ENCODE measurements around the gene SLC2A13.
A peak's percentile ranks its signal among the peaks of the same experiment; 100 is the strongest.
"Not testable (repeated sequence)": the region's sequence is repeated elsewhere in the genome, so short reads cannot be mapped to it uniquely, and the experiment has no call there.

SLC2A13 gene

DNA sequence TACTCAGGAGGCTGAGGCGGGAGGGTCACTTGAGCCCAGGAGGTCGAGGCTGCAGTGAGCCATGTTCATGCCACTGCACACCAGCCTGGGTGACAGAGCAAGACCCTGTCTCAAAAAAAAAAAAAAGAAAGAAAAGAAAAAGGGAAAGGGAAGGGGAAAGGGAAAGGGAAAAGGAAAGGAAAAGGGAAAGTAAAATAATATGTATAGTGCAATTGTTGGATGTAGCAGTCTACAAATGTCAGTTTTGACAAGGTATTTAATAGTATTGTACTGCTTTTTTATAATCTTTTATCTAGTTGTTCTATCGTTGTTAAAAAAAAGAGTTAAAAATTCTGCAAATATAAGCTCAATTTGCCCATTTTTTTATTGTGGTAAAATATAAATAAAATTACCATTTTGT lies 67.3 kb downstream of the SLC2A13 start:
- DNase-seq (ENCODE audit: low read depth), result no peak

GRCh38 chr12:40034712-40035111 lies 71.2 kb downstream of the SLC2A13 start:
- DNase-seq (ENCODE audit: low read depth), result no peak

GRCh38 chr12:40034156-40034555 lies 71.7 kb downstream of the SLC2A13 start:
- DNase-seq (ENCODE audit: low read depth), result peak; percentile 11

DNA sequence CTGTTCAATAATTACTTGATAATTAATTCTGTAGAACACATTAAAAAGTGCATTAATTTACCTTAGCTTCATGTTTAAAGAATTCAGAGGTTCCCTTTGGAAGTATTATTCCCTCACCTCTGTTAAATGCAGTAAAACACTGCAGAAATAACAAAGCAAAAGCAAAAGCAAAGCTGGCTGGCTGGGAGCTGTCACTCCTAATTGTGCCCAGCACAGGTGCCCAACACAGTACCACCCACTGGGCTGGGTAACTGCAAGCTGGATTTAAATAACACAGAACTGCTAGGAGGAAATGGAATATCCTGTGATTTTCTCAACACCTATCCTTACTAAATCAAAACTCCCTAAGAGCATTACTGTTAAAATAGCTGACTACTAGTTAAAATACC lies 72.6 kb downstream of the SLC2A13 start:
- DNase-seq (ENCODE audit: low read depth), result no peak

DNA sequence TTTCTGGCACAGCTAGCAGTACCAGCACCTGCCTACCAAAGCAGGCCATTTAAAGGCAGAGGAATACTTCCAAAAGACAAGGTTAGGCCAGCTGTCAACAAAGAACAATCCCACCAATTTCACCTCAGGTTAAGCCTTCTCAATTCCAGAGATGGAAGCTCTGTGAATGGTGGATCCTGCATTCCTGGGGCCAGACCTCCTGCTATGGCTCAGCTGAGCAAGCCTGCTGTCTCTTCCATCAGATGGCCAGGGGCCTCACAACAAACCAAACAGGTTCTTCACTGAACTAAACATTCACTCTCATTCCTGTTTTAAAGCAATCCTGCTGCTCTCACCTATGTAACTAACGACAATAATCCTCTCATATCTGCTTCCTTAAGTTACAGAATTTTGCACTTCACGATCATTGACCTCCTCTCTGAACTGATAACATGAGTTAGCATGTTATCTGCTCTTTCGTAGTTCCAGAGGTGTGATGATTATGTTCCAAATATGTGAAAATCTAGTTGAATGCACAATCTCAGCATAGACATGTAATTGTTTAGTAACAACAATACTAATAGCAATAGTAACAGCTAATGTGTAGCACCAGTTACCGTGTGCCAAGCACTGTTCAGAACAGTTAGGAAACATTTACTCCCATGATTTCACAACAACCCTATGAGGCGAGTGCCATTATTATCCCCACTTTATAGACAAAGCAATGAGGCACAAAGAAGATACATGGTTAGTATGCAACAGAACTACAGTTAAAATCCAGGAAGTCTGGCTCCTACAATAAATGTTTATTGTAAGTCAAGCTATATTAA lies 73.2 kb downstream of the SLC2A13 start:
- DNase-seq (ENCODE audit: low read depth), result peak; percentile 5

DNA sequence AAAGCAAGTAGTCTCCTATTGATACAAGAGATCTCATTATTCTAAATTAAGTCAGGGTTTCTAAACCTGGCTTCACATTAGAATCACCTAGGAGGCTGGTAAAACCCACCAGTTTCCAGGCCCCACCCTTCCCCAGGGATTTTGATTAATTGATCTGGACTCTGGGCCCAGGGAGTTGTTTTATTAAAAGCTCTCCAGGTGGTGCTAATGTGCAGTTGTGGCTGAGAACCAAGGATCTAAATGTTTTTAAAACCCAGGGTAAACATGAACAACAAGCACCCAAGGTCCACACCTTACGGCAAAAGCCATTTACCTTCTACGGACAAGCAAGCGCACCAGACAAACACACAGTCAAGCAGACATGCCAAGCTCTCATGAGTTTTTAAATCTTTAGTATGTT lies 73.9 kb downstream of the SLC2A13 start:
- no peak for DNase-seq (ENCODE audit: low read depth)

GRCh38 chr12:40030970-40031369 lies 74.9 kb downstream of the SLC2A13 start:
- DNase-seq (ENCODE audit: low read depth), result not testable (repeated sequence)

- no peak for DNase-seq (ENCODE audit: low read depth)
Measured at GRCh38 chr12:40028296-40028695, 77.6 kb downstream of the SLC2A13 start.

DNA sequence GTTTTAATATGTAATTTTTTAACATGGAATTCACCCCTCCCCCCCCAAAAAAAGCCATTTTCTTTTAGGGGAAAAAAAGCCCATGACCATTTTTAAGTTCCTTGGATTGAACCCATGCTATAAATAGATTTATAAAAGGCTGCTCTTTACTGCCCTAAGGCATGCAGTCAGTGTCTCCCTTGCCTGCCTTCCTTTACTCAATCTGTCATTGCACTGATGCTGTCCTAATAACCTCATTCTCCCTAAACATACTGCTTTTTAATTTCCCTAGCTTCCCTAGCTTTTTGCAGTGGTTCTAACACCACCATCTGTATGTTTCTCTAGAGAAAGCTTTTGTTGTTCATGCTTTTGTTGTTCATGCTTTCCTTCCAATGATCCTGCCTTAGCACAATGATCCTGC lies 83.0 kb downstream of the SLC2A13 start:
- DNase-seq (ENCODE audit: low read depth), result no peak

- no peak for DNase-seq (ENCODE audit: low read depth)
Measured at GRCh38 chr12:40020261-40020691, 85.6 kb downstream of the SLC2A13 start.

- no peak for DNase-seq (ENCODE audit: low read depth)
Measured at GRCh38 chr12:40017488-40017887, 88.4 kb downstream of the SLC2A13 start.

- DNase-seq (ENCODE audit: low read depth), result peak; percentile 78
Measured at GRCh38 chr12:40016980-40017379, 88.9 kb downstream of the SLC2A13 start.

DNA sequence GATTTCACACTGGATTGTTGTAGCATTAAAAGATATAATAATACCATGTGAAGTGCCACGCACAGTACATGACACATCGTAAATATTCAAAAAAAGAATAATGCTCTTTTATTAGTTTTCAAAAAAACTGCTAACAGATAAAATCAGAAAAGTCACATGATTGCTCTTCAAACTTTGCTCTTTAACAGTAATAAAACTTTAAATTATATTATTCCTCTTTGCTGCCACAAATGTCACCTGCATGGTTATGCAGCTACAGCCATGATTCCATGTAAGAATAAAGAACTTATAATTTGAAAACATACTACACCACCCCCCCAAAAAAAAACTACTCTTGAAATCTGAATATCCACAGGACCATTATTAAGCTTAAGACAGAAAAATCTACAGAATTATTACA lies 90.0 kb downstream of the SLC2A13 start:
- DNase-seq (ENCODE audit: low read depth), result no peak

- peak; percentile 26 for DNase-seq (ENCODE audit: low read depth)
Measured at GRCh38 chr12:40015345-40015744, 90.5 kb downstream of the SLC2A13 start.

DNA sequence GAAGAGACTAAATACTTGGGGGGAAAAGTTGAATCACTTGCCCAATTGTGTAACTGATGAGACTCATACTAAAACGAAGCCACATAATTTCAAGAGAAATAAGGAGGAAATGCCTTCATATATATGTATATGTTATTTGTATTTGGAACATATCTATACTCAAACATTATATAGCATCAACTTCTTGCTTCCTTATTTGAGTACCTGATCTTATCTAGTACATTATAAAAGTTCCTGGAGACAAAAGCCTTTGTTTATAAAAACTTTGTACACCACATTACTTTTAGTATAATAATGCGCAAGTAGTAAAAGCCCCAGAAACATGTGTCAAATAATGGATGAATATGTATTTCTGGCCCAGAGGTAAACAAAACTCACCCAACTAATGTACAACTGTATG lies 92.0 kb downstream of the SLC2A13 start:
- no peak for DNase-seq (ENCODE audit: low read depth)

DNA sequence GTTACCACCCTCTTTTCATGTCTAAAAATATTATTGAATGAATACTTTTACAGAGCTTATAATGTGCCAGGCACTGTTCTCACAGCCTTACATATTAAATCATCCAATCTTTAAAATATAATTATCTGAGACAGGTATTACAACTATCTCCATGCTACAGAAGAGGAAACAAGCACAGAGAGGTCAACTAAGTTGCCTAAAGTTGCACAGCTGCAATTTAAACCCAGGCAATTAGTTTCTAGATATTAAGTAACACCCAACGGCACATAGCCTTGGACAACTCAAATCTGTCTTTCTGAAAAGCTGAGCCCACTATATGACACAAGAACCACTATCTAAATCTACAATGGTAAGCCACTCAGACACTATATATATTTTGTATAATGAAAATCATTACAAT lies 92.6 kb downstream of the SLC2A13 start:
- no peak for DNase-seq (ENCODE audit: low read depth)

DNA sequence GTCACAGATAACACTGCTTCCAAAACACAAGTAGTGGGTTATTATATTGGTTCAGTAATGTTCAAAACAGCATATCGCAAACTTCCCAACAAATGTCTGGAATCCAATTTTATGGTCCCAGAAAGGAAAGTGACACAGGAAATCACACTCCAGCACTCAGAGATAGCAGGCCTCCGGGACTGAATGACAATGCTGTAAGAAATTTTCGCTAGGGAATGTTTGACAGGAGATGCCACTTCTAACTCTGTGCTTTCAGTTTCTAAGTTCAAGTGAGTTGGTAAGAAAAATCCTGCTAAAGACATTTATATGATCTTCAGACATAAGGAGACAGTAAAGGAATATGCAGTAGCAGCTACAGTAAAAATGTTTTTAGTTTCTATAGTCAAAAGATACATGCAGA lies 93.2 kb downstream of the SLC2A13 start:
- DNase-seq (ENCODE audit: low read depth), result no peak

DNA sequence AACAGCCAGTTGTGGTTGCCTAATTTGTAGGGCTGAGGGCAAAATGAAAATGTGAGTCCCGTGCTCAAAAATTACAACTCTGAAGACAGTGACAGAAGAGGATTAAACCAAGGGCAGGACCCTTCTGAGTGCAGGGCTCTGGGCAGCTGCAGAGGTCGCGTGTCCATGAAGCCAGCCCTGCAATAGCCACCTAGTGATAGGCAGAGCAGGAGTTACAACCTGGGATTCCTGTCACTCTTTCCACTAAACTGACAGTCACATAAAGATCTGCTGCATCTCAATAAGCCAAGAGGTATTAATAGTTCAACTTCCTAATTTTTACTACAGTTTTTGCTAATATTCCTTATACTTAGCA lies 94.1 kb downstream of the SLC2A13 start:
- no peak for DNase-seq (ENCODE audit: low read depth)

DNA sequence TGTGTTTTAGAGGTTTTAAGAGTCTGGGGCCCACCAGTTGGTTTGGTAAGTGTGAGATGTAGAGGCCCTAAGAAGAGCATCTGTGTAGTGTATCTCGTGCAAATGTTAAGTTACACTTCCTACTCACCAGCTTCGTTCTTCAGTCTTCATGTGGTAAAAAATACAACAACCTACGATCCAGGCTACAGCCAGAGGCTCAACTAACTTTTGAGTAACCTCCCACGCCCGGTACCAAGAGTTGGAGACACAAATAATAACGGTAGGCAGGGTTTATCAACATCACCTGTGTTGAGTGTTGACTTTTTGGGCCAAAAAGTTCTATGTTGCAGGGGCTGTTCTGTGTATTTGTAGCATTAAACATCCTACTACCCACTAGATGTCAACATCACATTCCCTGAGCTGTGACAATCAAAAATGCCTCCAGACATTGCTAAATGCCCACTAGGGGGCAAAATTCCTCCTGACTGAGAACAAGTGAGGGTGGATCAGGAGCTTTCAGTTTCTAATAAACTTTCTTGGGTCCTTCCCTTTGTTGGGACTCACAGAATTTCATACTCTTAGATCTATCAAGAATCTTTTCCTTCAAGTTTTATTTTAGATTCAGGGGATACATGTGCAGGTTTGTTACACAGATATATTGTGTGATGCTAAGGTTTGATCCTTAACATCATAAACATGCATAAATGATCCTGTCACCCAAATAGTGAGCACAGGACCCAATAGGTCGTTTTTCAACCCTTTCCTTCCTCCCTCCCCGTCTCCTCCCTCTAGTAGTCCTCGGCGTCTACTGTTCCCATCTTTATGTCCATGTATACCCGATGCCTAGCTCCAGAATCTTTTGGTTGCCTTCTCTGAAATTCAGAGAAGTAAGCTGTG lies 94.7 kb downstream of the SLC2A13 start:
- DNase-seq (ENCODE audit: low read depth), result peak; percentile 70

GRCh38 chr12:40002178-40003169 lies 103.4 kb downstream of the SLC2A13 start:
- no peak for DNase-seq (ENCODE audit: low read depth)

DNA sequence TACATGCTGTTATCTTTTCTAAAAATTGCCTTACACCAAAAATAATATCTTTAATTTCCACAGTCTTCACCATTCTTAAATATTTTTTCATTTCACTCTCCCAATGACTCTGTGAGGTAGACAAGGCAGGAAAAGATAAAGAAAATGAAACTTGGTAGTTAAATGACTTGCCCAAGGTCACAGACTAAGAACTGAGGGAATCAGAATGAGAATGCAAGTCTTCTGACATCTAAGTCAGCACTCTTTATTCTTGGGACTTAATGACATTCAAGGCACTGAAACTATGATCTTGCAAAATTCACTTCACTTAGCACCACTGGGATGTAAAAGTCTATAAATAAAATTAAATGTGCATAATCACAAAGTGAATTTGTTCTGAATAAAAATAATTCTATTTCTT lies 104.5 kb downstream of the SLC2A13 start:
- no peak for DNase-seq (ENCODE audit: low read depth)

DNA sequence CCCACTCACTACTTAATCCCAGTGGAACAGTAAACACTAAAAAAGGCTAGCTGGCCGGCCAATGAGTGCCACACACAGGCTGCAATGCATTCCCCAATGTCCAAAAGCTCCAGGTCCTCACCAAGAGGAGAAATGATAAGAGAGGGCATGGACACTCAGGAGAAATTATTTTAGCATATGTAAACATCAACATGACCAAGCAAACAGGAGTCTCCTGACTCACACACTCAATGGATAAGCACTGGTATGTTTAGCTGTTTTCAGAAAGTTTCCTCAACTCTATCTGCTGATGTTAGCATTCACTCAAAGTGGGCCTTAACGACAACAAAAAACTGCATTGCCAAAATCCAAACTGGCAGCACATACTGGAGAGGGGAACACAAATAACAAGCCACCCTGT lies 105.0 kb downstream of the SLC2A13 start:
- DNase-seq (ENCODE audit: low read depth), result no peak

All from amniotic epithelial cell (primary cell).